ENCODE measurements around the gene SENP1.

- TF ChIP-seq ZNF274 (IDR thresholded peaks at IDR 0.05; ENCODE audit: low read depth, low read length) (no peak), SUZ12 (IDR thresholded peaks at IDR 0.05; ENCODE audit: extremely low read depth, insufficient read depth, insufficient read length) (no peak)
Observed at GRCh38 chr12:48008349-48008748, 97.5 kb downstream of the SENP1 start.

All from NT2/D1 (cell line).